B cell (primary cell): ENCODE measurements around the gene NCS1. TPM values are rescaled to one million over a fixed set of nuclear protein-coding genes. Genes with fewer than 3 reads are reported as not detected.

Experiments used
- ATAC-seq: fragments of 200-7000 bp; cut with Tn5 transposase; one replicate; pipeline ENCODE4 v1.10.0; 2021; ENCODE audit warnings: low read depth, mild to moderate bottlenecking, moderate number of reproducible peaks, moderate library complexity
- CTCF ChIA-PET: fragments of 350-600 bp; sonication (Branson Sonifier 250); formaldehyde crosslinking; loops from one replicate; lab custom pipeline; 2021; ENCODE audit warnings: antibody characterized with exemption, inconsistent platforms; lab: Charles Lee
- POLR2A ChIA-PET: fragments of 350-600 bp; sonication (Branson Sonifier 250); formaldehyde crosslinking; loops from one replicate; lab custom pipeline; 2021; ENCODE audit warnings: antibody characterized with exemption; lab: Charles Lee
- DNase-seq: peaks from one replicate; pipeline ENCODE4 v3.0.0; 2013
- H2AFZ ChIP-seq: 2 replicates; pipeline ENCODE4 v1.6.1; 2012; ENCODE audit warnings: mild to moderate bottlenecking, low read depth, low read length; ENCODE audit not compliant: insufficient read depth, poor library complexity, severe bottlenecking
- H3K27ac ChIP-seq, 2 donors: 1 replicate in 1 of 2; 2 replicates in 1 of 2; pipeline ENCODE4 v1.5.1; 2012 to 2013; ENCODE audit warnings: low read length in 2 of 2, mild to moderate bottlenecking in 2 of 2, moderate library complexity in 1 of 2
- H3K27me3 ChIP-seq, 4 experiments: fragments of 200-600 bp in 1 of 4; sonication (generic) in 1 of 4; replicated peaks in 1 of 4; 1 replicate in 2 of 4; 2 replicates in 2 of 4; pipeline versions ENCODE4 v1.6.1 to v1.7.0; 2013 to 2016; ENCODE audit warnings: low read length in 3 of 4, mild to moderate bottlenecking in 2 of 4, mixed read lengths in 1 of 4, moderate library complexity in 1 of 4; ENCODE audit not compliant: insufficient read depth in 4 of 4, control insufficient read depth in 3 of 4; ENCODE audit errors: control extremely low read depth in 1 of 4
- H3K36me3 ChIP-seq, 2 experiments: replicated peaks in 1 of 2; 1 replicate in 1 of 2; 2 replicates in 1 of 2; pipeline versions ENCODE4 v1.6.1 to v1.7.1; 2013; ENCODE audit warnings: low read length in 1 of 2; ENCODE audit not compliant: insufficient read depth in 2 of 2, control insufficient read depth in 1 of 2; ENCODE audit errors: control extremely low read depth in 1 of 2, extremely low read depth in 1 of 2
- H3K4me1 ChIP-seq, 2 donors: fragments of 200-600 bp in 1 of 2; sonication (generic) in 1 of 2; 1 replicate in 1 of 2; 2 replicates in 1 of 2; pipeline versions ENCODE4 v1.5.1 to v1.6.1; 2013 to 2017; ENCODE audit warnings: low read length in 2 of 2; ENCODE audit not compliant: control insufficient read depth in 2 of 2, insufficient read depth in 2 of 2
- H3K4me2 ChIP-seq: replicated peaks from 2 replicates; pipeline ENCODE3; 2012; ENCODE audit warnings: mild to moderate bottlenecking, low read depth, low read length; ENCODE audit not compliant: poor library complexity, severe bottlenecking
- H3K4me3 ChIP-seq, 5 experiments: fragments of 200-600 bp in 1 of 5; sonication (generic) in 1 of 5; 1 replicate in 3 of 5; 2 replicates in 2 of 5; pipeline versions ENCODE4 v1.5.1 to v1.7.0; 2011 to 2016; ENCODE audit warnings: low read length in 4 of 5, mild to moderate bottlenecking in 4 of 5, low read depth in 2 of 5, control low read depth in 1 of 5, moderate library complexity in 1 of 5; ENCODE audit not compliant: insufficient read depth in 1 of 5; ENCODE audit errors: control extremely low read depth in 1 of 5, extremely low read depth in 1 of 5
- H3K79me2 ChIP-seq: fragments of 200-600 bp; sonication (generic); one replicate; pipeline ENCODE4 v1.6.0; 2016; ENCODE audit warnings: low read length; ENCODE audit not compliant: control insufficient read depth, insufficient read depth
- H3K9ac ChIP-seq: fragments of 200-600 bp; sonication (generic); 2 replicates; pipeline ENCODE4 v1.6.1; 2017; ENCODE audit warnings: mild to moderate bottlenecking, low read length, moderate library complexity
- H3K9me3 ChIP-seq, 3 donors: one replicate each; pipeline versions ENCODE4 v1.6.1 to v1.7.1; 2013; ENCODE audit warnings: low read length in 2 of 3; ENCODE audit not compliant: control insufficient read depth in 2 of 3, insufficient read depth in 1 of 3; ENCODE audit errors: control extremely low read depth in 1 of 3
- H4K20me1 ChIP-seq: 2 replicates; pipeline ENCODE4 v1.6.0; 2012; ENCODE audit warnings: mild to moderate bottlenecking, low read length; ENCODE audit not compliant: insufficient read depth, control insufficient read depth, poor library complexity, severe bottlenecking
- H3K27ac Mint-ChIP-seq: one replicate; pipeline ENCODE4 v1.8.0; 2021; ENCODE audit warnings: mixed read lengths
- H3K27me3 Mint-ChIP-seq: one replicate; pipeline ENCODE4 v1.8.0; 2021; ENCODE audit warnings: mixed read lengths
- H3K4me1 Mint-ChIP-seq: one replicate; pipeline ENCODE4 v1.8.0; 2021; ENCODE audit warnings: mixed read lengths
- H3K4me3 Mint-ChIP-seq: one replicate; pipeline ENCODE4 v1.8.0; 2021; ENCODE audit warnings: mixed read lengths
- H3K9me3 Mint-ChIP-seq: one replicate; pipeline ENCODE4 v1.8.0; 2022; ENCODE audit warnings: mixed read lengths; ENCODE audit not compliant: insufficient read depth
- EZH2 ChIP-seq: IDR thresholded peaks from 2 replicates; pipeline ENCODE4 v1.6.1; 2012; ENCODE audit warnings: borderline replicate concordance, low read depth, mild to moderate bottlenecking, moderate library complexity, low read length; ENCODE audit not compliant: insufficient read depth, poor library complexity, severe bottlenecking
- WGBS: methylation state at CpG from one replicate; pipeline ENCODE4 v1.1.5; 2013; ENCODE audit warnings: missing lambda C conversion rate; ENCODE audit not compliant: insufficient coverage; 5-methylcytosine and 5-hydroxymethylcytosine counted together
- intact Hi-C: fragments of 100-400 bp; cut with micrococcal nuclease; formaldehyde crosslinking; loops from one replicate; pipeline ENCODE4 v1.10.0; 2022
- polyA plus RNA-seq: library from polyadenylated mRNA; depleted of rRNA; stranded (reverse); fragments of >200 nt; gene quantifications from 2 replicates; pipeline ENCODE4 v1.2.3, GENCODE V29; 2012
- total RNA-seq, 2 donors: library from RNA; stranded (reverse); fragments of 120-200 nt in 1 of 2; gene quantifications; 1 replicate in 1 of 2; 2 replicates in 1 of 2; pipeline versions ENCODE4 v1.2.3 to v1.2.4, GENCODE V29; 2013 to 2022
- TF ChIP-seq, protein P1 (sequence below): fragments of 200-600 bp; IDR thresholded peaks from one replicate; pipeline ENCODE4 v1.8.0; 2022; ENCODE audit warnings: antibody characterized with exemption, mild to moderate bottlenecking

Gene NCS1
- total and polyA plus RNA-seq, 2 donors (not counting 1 experiment from before 2014, with no cell fraction given) = 0.39 TPM; not detected in 1

DNA sequence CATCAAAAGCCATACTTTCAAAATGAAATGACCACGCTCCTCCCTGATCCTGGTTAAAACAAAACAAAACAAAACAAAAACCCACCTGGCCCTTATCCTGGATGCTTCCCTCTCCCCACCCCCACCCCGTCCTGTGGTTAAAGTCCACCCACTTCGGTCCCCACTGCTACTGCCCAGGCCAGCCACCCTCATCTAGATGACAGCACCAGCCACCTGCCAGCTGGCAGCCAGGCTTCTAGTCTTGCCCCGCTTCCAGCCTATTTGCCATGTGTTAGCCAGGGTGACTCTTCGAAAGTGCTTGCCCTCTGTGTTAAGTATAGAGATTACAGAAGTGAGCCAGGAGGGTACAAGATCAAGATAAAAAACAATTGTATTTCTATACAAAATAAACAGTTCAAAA is 27.5 kb upstream of the NCS1 start:
- Mint-ChIP-seq H3K27ac (no peak overlapping the region), H3K9me3 (no peaks in the 10 kb centered on the region), H3K4me1 (peaks cover 13% of the 10 kb centered on the region), H3K27me3 (peaks cover 39% of the 10 kb centered on the region), H3K4me3 (no peak overlapping the region)
- H3K4me1 ChIP-seq = peaks cover 2 to 5% of the 10 kb centered on the region in 2 donors
- TF ChIP-seq, protein P1, sequence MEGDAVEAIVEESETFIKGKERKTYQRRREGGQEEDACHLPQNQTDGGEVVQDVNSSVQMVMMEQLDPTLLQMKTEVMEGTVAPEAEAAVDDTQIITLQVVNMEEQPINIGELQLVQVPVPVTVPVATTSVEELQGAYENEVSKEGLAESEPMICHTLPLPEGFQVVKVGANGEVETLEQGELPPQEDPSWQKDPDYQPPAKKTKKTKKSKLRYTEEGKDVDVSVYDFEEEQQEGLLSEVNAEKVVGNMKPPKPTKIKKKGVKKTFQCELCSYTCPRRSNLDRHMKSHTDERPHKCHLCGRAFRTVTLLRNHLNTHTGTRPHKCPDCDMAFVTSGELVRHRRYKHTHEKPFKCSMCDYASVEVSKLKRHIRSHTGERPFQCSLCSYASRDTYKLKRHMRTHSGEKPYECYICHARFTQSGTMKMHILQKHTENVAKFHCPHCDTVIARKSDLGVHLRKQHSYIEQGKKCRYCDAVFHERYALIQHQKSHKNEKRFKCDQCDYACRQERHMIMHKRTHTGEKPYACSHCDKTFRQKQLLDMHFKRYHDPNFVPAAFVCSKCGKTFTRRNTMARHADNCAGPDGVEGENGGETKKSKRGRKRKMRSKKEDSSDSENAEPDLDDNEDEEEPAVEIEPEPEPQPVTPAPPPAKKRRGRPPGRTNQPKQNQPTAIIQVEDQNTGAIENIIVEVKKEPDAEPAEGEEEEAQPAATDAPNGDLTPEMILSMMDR = no peak
- no peak for TF ChIP-seq EZH2
- no peak overlapping the region for H3K27ac ChIP-seq
- no peak overlapping the region for H3K9ac ChIP-seq
- H3K4me3 ChIP-seq = no peak overlapping the region
- CTCF ChIA-PET = no interaction called here
- no peak for ATAC-seq
- POLR2A ChIA-PET = no interaction called here
- no peak for DNase-seq
- peaks cover 0 to 22% (median 8%) of the 10 kb centered on the region in 4 experiments for H3K27me3 ChIP-seq
- no peak overlapping the region for H3K4me2 ChIP-seq
- H2AFZ ChIP-seq = no peak overlapping the region
- H4K20me1 ChIP-seq = no peaks in the 10 kb centered on the region
- H3K9me3 ChIP-seq = no peaks in the 10 kb centered on the region
- no peaks in the 10 kb centered on the region for H3K79me2 ChIP-seq
- no peaks in the 10 kb centered on the region for H3K36me3 ChIP-seq
- 67% methylated on average over 1 of the region's 5 CpGs for WGBS
- intact Hi-C loops = no loop called here

DNA sequence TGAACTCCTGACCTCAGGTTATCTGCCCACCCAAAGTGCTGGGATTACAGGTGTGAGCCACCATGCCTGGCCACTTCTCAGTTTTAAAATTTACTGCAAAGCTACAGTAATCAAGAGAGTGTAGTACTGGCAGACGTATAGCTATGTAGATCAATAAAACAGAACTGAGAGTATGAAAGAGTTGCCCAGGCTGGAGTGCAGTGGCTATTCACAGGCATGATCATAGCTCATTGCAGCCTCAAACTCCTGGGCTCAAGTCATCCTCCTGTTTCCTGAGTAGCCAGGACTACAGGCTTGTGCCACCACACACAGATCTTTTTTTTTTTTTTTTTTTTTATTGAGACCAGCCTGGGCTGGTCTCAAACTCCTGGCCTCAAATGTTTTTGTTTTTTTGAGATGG is 26.5 kb upstream of the NCS1 start:
- WGBS = 100% methylated on average over 1 of the region's 1 CpG
- TF ChIP-seq EZH2 = no peak
- TF ChIP-seq, protein P1 = no peak
- Histone ChIP-seq H3K9me3 (no peaks in the 10 kb centered on the region), H4K20me1 (no peaks in the 10 kb centered on the region), H3K27ac (no peak overlapping the region), H2AFZ (no peak overlapping the region), H3K4me1 (peaks cover 2 to 4% of the 10 kb centered on the region in 2 donors), H3K79me2 (no peaks in the 10 kb centered on the region), H3K4me2 (no peak overlapping the region), H3K27me3 (peaks cover 0 to 22% (median 8%) of the 10 kb centered on the region in 4 experiments), H3K9ac (no peak overlapping the region), H3K4me3 (no peak overlapping the region), H3K36me3 (no peaks in the 10 kb centered on the region)
- intact Hi-C loops = no loop called here
- ChIA-PET CTCF (no interaction called here), POLR2A (no interaction called here)
- Mint-ChIP-seq H3K4me1 (peaks cover 9% of the 10 kb centered on the region), H3K9me3 (no peaks in the 10 kb centered on the region), H3K27me3 (peaks cover 39% of the 10 kb centered on the region), H3K27ac (no peak overlapping the region), H3K4me3 (no peak overlapping the region)
- no peak for DNase-seq
- no peak for ATAC-seq
